SJSA1 (cell line): ENCODE data around the gene SLC10A7. TPM values are rescaled to one million over a fixed set of nuclear protein-coding genes. Genes with fewer than 3 reads are reported as not detected.

Source experiments
- total RNA-seq: library from RNA; depleted of rRNA; stranded (reverse); fragments of >200 nt; shearing (Covaris generic); gene quantifications from 2 replicates; pipeline ENCODE4 v1.2.3, GENCODE V29; 2014; rRNA removed

SLC10A7 gene
- total RNA-seq, 1 experiment from 2014 or later: 13.8 TPM

Other genes starting within 250 kb of the SLC10A7 start
- not detected in 2 replicates for gene POU4F2, start 117.0 kb upstream of the SLC10A7 start, total RNA-seq